ENCODE data around the gene SCFD2.

SCFD2 gene

GRCh38 chr4:53068755-53069330, 297.0 kb downstream of the SCFD2 start:
- H3K4me3 ChIP-seq (ENCODE audit: low read depth, low read length, poor library complexity, severe bottlenecking), result no peak overlapping the region
- no peaks in the 10 kb centered on the region for H3K4me1 ChIP-seq (ENCODE audit: insufficient read depth, low read length, severe bottlenecking)
- no peak overlapping the region for H2AFZ ChIP-seq (ENCODE audit: low read length)
- H3K27me3 ChIP-seq (ENCODE audit: insufficient read depth, low read length), result no peaks in the 10 kb centered on the region
- no peaks in the 10 kb centered on the region for H3K9me2 ChIP-seq (ENCODE audit: low read depth, low read length)
- no peaks in the 10 kb centered on the region; the same call in 1 of the 2 replicates for H3K36me3 ChIP-seq (ENCODE audit: insufficient read depth, low read length)
- no peaks in the 10 kb centered on the region for H4K20me1 ChIP-seq (ENCODE audit: insufficient read depth, low read length)
- TF ChIP-seq EZH2 (IDR thresholded peaks at IDR 0.05; ENCODE audit: borderline replicate concordance, low read length), result no peak
- no peak for TF ChIP-seq CTCF (IDR thresholded peaks at IDR 0.05; ENCODE audit: low read length)
- no peaks in the 10 kb centered on the region for H3K79me2 ChIP-seq (ENCODE audit: insufficient read depth, low read length)
- no peaks in the 10 kb centered on the region for H3F3A ChIP-seq (ENCODE audit: insufficient read depth, low read length)
- H3K4me2 ChIP-seq (ENCODE audit: low read length), result no peak overlapping the region
- H3K27ac ChIP-seq (ENCODE audit: low read depth, low read length, poor library complexity, severe bottlenecking), result no peak overlapping the region
- no peak overlapping the region for H3K9ac ChIP-seq (ENCODE audit: low read length)
- H3K9me3 ChIP-seq (ENCODE audit: low read length), result 0 out of 2 replicates have a peak, but pooled peaks cover 8% of the 10 kb centered on the region

GRCh38 chr4:53067125-53067802, 298.6 kb downstream of the SCFD2 start:
- Histone ChIP-seq H3K9ac (ENCODE audit: low read length) (no peak overlapping the region), H3K9me3 (ENCODE audit: low read length) (0 out of 2 replicates have a peak, but pooled peaks cover 8% of the 10 kb centered on the region), H3K4me3 (ENCODE audit: low read depth, low read length, poor library complexity, severe bottlenecking) (no peak overlapping the region), H3K4me2 (ENCODE audit: low read length) (no peak overlapping the region), H3K4me1 (ENCODE audit: insufficient read depth, low read length, severe bottlenecking) (no peaks in the 10 kb centered on the region), H3K27ac (ENCODE audit: low read depth, low read length, poor library complexity, severe bottlenecking) (no peak overlapping the region), H3K9me2 (ENCODE audit: low read depth, low read length) (no peaks in the 10 kb centered on the region), H3K27me3 (ENCODE audit: insufficient read depth, low read length) (no peaks in the 10 kb centered on the region), H3K36me3 (ENCODE audit: insufficient read depth, low read length) (no peaks in the 10 kb centered on the region; the same call in 1 of the 2 replicates), H3K79me2 (ENCODE audit: insufficient read depth, low read length) (no peaks in the 10 kb centered on the region), H2AFZ (ENCODE audit: low read length) (no peak overlapping the region), H4K20me1 (ENCODE audit: insufficient read depth, low read length) (no peaks in the 10 kb centered on the region), H3F3A (ENCODE audit: insufficient read depth, low read length) (no peaks in the 10 kb centered on the region)
- TF ChIP-seq CTCF (IDR thresholded peaks at IDR 0.05; ENCODE audit: low read length) (no peak), EZH2 (IDR thresholded peaks at IDR 0.05; ENCODE audit: borderline replicate concordance, low read length) (no peak)

GRCh38 chr4:53066155-53066554, 299.7 kb downstream of the SCFD2 start:
- Histone ChIP-seq H4K20me1 (ENCODE audit: insufficient read depth, low read length) (no peaks in the 10 kb centered on the region), H3K4me2 (ENCODE audit: low read length) (no peak overlapping the region), H3K27me3 (ENCODE audit: insufficient read depth, low read length) (no peaks in the 10 kb centered on the region), H3F3A (ENCODE audit: insufficient read depth, low read length) (no peaks in the 10 kb centered on the region), H3K9me3 (ENCODE audit: low read length) (0 out of 2 replicates have a peak, but pooled peaks cover 8% of the 10 kb centered on the region), H2AFZ (ENCODE audit: low read length) (no peak overlapping the region), H3K36me3 (ENCODE audit: insufficient read depth, low read length) (no peaks in the 10 kb centered on the region; the same call in 1 of the 2 replicates), H3K9me2 (ENCODE audit: low read depth, low read length) (no peaks in the 10 kb centered on the region), H3K4me3 (ENCODE audit: low read depth, low read length, poor library complexity, severe bottlenecking) (no peak overlapping the region), H3K79me2 (ENCODE audit: insufficient read depth, low read length) (no peaks in the 10 kb centered on the region), H3K27ac (ENCODE audit: low read depth, low read length, poor library complexity, severe bottlenecking) (no peak overlapping the region), H3K9ac (ENCODE audit: low read length) (no peak overlapping the region), H3K4me1 (ENCODE audit: insufficient read depth, low read length, severe bottlenecking) (no peaks in the 10 kb centered on the region)
- TF ChIP-seq CTCF (IDR thresholded peaks at IDR 0.05; ENCODE audit: low read length) (no peak), EZH2 (IDR thresholded peaks at IDR 0.05; ENCODE audit: borderline replicate concordance, low read length) (no peak)
